CD4-positive, alpha-beta T cell treated with Interleukin-15 for 1 hour (primary cell): ENCODE results near the gene TMEM9B.

Source experiments
- DNase-seq: peaks from one replicate; pipeline ENCODE4 v3.0.0-alpha.2; 2020

Gene TMEM9B

DNA sequence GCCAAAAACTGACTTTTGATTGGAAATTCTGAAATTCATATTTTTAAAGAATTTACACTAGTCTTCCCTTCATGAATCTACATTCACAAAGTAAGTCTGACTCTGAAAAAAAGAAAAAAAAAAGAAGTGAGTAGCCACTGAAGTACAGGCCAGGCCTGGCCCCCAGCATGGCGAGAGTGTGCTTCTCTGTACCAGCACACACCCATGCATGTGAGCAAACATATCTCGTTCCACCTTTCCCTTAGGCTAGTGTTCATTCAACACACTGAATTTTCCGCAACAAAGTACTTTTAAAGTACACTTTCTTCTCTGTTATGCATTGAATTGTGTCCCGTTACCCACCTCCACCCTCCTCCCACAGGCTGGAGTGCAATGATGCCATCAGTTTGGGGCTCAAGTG lies 36.0 kb downstream of the TMEM9B start:
- DNase-seq = no peak

DNA sequence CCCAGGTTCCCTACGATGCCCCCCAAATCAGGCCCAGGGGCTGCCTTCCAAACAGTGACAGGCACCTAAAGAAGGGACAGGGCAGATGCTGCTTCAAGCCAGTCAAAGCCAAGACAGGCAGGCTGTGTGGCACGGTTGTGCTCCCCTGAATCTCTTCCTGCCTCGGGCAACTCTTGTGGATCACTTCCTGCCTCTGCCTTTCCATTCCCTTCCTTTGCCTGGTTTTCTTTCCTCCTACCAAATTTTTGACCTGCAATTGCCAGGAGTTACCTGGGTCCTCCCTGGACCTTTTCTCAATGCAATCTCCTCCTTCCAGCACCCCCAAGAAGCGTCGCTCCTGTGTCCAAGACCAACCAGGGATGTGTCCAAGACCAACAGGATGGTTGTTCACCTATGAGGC lies 37.0 kb downstream of the TMEM9B start:
- DNase-seq = no peak

DNA sequence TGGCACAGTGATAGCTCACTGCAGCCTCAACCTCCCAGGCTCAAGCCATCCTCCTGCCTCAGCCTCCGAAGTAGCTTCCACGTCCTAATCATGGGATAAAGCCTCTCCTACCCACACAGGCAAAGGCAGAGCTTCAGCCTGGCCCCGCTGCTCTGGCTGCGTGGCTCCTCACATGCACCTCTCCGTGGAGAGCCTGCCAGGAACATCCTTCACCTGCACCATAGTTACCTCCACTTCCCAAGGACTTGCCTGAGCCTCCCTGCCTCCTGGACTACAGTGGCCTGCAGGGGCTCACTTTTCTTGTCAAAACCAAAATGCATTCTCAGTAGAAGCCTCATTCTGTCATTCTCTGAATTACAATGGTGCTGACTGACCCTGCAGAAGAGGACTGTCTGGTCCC lies 38.0 kb downstream of the TMEM9B start:
- DNase-seq = no peak

DNA sequence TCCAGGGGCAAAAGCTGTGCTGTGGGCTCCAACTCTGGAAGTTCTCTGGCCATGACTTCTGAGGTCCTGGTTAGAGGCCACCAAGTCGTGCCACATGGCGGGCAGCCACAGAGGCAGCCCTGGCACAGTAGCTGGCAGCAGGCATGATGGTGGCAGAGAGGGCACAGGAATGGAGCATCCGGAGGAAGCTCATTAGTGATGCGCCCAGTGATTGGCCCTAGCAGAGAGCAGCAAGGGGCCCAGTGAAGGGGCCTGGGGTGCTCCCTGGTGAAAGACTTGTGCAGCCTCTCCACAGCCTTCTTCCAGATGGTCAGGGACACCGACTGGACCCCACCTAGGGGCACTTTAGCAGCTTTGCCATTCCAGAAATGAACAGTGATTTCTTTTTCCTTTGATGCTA lies 38.5 kb downstream of the TMEM9B start:
- DNase-seq = no peak

DNA sequence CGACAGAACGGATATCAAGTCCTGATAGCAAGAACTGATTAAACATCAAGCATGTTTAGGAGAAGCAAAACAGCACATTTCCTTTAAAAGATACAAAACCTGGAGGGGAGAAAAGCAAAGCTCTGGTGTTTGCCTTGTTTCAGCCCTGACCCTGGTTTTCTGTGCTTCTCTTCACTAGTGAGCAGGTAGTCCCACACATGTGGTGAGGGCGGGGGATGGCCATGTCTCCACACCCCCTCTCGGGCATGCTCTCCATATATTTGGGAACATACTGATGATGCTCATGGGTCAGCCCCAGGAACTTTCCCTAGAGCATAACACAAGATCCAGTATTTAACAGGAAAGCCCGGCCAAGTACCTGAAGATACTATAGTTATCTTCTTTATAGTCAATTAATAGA lies 41.6 kb downstream of the TMEM9B start:
- DNase-seq = no peak

DNA sequence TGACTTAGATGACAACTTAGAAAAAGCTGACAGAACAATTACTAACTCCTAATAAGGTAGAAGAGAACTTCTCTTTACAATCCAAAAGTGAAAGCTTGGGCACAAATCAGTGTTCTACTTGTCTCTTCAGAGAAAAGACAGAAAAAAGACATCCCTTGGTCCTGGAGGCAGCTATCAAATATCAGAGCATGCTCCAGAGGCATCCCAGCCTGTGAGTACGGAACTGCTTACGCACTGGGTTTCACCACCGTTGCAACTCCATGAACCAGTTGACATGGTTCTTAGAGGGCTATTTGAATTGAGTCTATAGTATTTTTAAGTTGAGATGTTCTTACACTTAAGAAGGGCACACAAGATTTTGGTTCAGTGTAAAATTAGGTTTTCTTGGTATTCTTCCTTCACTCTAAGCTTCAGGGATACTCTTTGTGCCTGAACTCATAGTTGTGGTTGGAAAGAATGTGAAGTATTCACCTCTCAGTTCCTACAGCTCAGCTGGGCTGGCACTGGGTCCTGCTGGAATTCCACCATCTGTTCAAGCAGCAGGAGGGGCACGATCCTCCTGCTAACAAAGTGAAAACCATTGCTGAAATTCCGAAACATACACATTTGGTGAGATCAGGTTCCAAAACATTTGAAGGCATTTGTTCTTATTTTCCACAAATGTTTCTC lies 47.0 kb downstream of the TMEM9B start:
- DNase-seq = no peak

DNA sequence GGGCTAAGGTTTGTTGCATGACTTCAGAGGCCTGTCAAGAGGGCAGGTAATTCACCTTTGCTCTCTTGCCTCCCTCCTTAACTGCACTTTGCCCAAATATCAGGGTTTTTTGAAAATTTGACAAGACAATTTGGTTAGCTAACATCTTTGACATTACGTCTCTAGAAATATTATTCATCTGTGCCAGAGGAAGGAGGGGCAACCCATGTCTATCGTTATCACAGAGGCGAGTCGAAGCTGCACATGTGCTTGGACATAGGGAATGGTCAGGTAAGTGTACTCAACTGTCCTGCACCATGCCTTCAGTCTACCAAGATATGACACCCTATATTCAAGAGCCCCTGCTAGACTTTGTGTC lies 49.6 kb downstream of the TMEM9B start:
- DNase-seq = no peak

DNA sequence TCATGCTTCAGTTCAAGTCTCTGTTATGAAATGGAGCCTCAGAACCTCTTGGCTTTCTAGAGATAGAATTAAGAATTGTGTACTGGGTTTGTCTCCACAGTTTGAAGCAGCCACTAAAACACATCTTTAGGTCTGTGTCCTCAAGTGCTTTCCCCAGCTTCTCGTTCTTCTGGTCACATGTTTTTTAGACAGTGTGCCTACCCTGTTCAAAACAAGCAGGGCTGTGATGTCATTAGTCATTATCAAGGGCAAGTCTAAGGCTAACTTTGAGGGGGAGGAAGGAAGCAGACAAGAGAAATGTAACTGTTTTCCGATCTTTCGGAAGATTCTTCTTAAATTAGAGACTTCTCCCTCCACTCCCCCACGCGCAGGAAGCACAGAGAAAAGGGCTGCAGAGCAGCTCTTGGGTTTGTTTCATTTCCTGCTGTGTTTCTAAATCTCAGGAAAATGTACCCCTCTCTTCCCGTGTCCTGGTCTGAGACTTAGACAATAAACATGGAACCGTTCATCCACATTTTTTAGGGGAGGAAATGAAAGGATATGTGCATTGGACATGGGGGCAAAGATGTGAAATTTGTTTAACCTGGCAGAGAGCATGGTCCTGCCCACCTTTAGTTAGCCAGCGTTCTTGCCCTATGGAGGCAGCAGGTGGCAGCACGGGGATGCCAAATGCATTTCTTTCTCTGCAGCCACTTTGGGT lies 50.1 kb downstream of the TMEM9B start:
- DNase-seq = peak; percentile 29

DNA sequence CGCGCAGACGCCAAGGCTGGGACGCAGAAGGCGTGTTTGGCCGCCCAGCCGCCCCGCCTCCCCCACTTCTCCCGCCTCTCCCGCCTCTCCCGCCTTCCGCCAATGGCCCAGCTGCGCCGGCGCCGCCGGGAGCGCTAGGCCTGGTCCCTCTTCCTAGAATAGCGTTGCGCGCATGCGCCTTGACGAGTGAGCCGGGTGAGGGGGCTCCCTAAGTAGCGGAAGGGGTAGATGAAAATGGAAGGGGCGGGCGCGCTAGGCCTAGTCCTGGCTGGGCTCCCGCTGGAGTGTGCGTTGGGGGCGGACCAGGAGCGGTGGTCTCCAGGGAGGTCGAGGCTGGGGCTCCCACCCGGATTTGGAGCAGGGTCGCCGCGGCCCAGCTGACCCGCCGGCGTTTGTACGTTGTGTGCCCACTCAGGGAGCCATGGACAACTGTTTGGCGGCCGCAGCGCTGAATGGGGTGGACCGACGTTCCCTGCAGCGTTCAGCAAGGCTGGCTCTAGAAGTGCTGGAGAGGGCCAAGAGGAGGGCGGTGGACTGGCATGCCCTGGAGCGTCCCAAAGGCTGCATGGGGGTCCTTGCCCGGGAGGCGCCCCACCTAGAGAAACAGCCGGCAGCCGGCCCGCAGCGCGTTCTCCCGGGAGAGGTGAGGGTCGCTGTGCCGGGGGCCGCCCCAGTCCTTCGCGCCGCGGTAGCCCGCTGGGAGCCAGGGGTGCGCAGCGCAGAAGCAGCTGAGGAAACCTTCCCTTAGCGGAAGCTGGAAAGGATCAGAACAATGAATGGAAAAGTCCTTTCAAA lies 53.0 kb downstream of the TMEM9B start, which contains the start of gene AKIP1:
Gene AKIP1, plus strand, starts transcription at position 161 of the 795 bp plus-strand sequence. Its CDS starts 261 bp downstream, at position 422.
- DNase-seq = peak; percentile 83

DNA sequence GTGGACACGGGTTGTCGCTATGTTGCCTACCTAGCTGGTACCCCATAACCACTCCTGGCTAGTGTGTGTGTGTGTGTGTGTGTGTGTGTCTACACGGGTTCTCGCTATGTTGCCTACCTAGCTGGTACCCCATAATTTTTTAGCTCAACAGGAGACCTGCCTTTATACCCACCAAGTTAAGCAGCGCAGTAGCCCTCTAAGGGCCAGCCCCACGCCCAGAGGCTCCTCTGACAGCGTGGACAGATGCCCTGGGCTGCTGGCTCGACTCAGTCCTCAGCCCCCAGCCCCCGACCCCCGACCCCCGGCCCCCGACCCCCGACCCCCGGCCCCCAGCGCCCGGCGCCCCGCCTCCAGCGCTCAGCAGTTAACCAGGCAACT lies 53.6 kb downstream of the TMEM9B start:
- DNase-seq = no peak

DNA sequence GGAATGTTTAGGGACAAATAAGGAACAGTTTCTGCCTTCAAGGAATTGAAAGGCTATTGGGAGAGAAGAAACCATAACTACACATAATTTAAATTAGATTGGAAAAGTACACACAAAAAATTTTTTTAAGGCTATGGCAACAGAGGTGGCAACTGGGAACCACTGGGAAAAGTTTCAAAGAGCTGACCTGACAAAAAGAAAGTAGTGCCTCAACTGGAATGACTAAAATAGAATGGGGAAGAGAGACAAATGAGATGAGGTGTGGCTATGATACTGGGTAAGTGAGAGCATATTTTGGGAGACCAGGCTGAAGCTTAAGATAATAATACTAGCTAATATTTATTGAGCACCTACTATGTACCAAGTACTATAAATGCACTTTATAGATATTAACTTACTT lies 56.1 kb downstream of the TMEM9B start:
- DNase-seq = no peak

DNA sequence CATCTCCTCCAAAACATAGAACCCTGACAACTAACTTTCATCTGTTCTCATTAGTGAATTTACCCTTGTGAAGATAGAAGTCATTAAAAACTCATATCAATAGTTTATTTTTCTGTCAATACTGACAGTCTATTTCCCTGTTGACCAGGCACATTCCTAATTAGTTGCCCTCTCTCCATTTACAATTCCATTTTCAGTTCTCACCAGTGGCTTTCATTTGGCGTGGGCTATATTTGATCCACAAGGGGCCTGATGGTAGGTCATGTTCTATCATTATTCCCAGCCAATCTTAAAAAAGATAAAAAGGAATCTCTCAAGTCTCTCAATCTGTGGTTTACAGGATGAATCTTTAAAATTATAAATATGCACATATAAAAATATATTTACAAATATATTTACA lies 57.1 kb downstream of the TMEM9B start:
- DNase-seq = no peak

DNA sequence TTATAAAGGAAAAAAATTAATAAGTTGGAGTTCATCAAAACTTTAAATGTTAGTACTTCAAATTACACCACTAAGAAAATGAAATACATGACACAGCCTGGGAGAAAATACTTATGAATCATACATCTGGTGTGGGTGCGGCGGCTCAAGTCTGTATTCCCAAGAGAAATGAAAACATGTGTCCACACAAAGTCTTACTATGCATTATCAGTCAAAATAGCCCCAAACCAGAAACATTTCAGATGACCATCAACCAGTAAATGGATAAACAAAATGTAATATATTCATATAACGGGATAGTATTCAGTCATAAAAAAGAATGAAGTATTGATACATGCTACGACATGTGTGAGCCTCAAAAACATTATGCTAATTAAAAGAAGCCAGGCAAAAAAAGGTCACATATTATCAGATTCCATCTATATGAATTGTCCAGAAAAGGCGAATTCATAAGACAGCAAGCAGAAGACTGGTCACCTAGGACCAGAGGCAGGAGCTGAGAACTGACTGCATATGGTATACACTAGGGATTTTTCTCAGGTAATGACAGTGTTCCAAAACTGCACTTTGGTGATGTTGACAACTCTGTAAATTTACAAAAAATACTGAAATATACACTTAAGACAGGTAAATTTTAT lies 58.6 kb downstream of the TMEM9B start:
- DNase-seq = no peak

DNA sequence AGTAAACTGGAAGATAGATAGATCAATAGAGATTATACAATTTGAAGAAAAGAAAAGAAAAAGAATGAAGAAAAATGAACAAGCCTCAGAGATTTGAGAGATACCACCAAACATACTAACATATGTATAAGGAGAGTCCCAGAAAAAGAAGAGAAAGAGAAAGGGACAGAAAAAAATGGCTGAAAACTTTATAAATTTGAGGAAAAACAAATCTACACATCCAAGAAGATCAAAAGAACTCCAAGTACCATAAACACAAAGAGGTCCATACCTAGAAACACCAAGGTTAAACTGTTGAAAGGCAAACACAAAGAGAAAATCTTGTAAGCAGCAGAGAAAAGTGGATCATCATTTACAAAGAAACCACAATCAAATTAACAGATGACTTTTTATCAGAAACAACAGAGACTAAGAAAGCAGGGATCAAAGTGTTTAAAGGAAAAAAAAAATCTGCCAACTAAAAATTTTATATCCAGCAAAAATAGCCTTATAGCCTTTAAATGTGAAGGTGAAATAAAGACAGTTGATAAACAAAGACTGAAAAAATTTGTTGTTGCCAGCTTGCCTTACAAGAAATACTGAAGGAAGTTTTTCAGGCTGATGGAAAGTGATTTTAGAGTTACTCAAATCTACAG lies 65.0 kb downstream of the TMEM9B start:
- DNase-seq = no peak
